Measurements from ENCODE around the gene LY6G6C.

The LY6G6C gene

DNA sequence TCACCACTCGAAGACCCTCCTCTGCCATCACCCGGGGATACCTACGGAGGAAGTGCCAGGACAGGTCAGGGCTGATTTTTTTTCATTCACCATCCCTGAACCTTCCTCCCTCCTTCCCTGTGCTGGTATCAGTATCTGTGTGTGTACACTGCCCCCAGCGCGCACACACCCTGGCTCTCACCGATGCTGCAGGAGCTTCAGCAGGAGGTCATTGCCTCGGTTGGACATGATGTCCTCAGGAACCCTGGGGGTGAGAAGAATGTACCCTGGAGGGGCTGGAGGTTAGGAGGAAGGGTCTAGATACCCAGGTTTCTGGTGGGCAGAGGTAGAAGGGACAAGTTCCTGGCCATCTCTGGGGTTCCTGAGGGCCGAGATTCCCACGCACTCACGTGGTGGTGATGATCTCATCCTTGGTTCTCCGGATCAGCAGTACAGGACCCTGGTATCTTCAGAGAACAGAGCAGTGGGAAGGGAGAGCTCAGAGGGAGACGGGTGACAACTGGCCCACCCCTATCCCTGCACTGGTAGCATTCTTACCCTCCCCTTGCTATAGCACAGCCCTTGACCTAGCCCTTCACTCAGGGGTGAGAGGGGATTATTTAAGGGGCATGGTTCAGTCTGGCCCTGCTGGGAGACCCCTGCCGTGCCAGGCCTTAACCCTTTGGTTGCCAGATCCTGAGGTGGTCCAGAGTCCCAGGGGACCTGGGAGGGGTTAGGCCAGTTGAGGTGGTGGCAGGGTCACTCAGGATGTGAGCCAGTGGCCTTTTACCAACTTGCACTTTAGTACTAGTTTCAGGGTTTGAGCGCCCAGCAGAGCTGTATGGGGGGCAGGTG is 33.5 kb downstream of the LY6G6C start:
- DNase-seq (ENCODE audit: low read depth): no peak
- TF ChIP-seq, protein P1, sequence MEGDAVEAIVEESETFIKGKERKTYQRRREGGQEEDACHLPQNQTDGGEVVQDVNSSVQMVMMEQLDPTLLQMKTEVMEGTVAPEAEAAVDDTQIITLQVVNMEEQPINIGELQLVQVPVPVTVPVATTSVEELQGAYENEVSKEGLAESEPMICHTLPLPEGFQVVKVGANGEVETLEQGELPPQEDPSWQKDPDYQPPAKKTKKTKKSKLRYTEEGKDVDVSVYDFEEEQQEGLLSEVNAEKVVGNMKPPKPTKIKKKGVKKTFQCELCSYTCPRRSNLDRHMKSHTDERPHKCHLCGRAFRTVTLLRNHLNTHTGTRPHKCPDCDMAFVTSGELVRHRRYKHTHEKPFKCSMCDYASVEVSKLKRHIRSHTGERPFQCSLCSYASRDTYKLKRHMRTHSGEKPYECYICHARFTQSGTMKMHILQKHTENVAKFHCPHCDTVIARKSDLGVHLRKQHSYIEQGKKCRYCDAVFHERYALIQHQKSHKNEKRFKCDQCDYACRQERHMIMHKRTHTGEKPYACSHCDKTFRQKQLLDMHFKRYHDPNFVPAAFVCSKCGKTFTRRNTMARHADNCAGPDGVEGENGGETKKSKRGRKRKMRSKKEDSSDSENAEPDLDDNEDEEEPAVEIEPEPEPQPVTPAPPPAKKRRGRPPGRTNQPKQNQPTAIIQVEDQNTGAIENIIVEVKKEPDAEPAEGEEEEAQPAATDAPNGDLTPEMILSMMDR (conservative IDR thresholded peaks at IDR 0.05; ENCODE audit: low read length): no peak
- H3K4me3 ChIP-seq (ENCODE audit: low read length): no peak overlapping the region

- DNase-seq (ENCODE audit: low read depth): no peak
- TF ChIP-seq, protein P1 (conservative IDR thresholded peaks at IDR 0.05; ENCODE audit: low read length): no peak
- H3K4me3 ChIP-seq (ENCODE audit: low read length): no peak overlapping the region
Observed at GRCh38 chr6:31687321-31687720, 34.2 kb downstream of the LY6G6C start.

GRCh38 chr6:31686483-31686882 is 35.1 kb downstream of the LY6G6C start:
- TF ChIP-seq, protein P1 (conservative IDR thresholded peaks at IDR 0.05; ENCODE audit: low read length): no peak
- no peak for DNase-seq (ENCODE audit: low read depth)
- no peak overlapping the region for H3K4me3 ChIP-seq (ENCODE audit: low read length)

DNA sequence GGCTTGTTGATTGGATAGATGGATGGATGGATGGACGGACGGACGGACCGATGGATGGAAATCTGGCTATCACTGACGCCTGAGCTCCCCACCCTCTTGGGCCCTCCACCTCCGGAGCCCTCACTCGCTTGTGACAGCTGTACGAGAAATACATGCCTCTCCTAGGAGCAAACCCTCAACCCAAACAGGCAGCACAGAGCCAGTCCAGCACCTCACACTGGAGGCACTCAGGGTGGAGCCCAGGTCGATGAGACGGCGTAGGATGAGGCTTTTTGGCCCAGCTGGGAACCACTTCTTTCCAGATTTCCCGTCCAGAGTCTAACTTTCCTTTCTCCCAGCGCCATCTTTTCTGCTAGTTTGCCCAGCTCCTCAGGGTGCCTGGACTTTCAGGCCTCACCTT is 38.0 kb downstream of the LY6G6C start:
- H3K4me3 ChIP-seq (ENCODE audit: low read length): no peak overlapping the region
- DNase-seq (ENCODE audit: low read depth): no peak

GRCh38 chr6:31681135-31681671 is 40.3 kb downstream of the LY6G6C start:
- TF ChIP-seq, protein P1 (conservative IDR thresholded peaks at IDR 0.05; ENCODE audit: low read length): peak; percentile 30
- peak; percentile 34 for DNase-seq (ENCODE audit: low read depth)
- H3K4me3 ChIP-seq (ENCODE audit: low read length): peak overlapping the region; percentile 61

More for the DNA sequence above, 38.0 kb downstream of the LY6G6C start:
- TF ChIP-seq, protein P1 (conservative IDR thresholded peaks at IDR 0.05; ENCODE audit: low read length): no peak

DNA sequence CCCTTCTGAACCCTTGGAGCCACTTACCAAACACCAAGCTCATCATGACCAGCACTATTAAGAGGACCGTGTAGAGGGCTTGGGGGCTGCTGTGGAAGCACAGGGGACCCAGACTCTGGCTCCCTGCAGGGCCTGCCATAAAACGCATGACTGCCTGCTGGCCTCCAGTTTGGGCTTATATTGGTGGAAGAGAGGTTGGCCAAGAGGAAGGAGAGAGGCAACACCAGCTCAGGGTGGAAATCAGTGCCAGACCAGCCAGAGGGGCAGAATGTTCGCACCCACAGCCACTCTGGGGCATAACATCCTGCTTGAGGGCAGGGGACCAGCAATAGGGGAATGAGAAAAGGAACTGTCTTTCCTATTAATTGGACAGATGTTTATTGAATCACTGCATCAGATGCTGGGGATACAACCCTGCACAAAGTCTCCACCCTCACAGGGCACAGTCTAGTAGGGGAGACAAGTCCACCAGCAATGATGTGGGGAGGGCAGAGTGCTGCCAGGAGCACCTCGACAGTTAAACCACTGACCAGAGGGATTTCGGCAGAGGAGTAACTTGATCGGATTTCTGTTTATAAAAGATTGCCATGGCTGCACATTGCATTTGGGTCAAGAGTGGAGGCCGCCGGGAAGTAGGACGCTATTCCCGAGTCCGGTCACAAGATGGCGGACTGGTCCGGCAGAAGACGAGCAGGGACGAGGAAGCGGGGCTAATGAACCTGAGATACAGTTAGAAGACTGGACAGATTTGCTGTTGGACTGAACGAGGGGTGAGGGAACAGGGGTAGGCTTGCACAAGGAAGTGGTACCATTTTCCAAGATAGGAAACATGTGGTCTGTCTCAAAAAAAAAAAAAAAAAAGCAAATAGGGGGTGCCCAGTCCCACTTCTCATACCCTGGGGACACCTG is 41.1 kb downstream of the LY6G6C start, which contains the start of gene LY6G5C:
TSS of gene LY6G5C (minus strand) at position 842 of the 909 bp plus-strand sequence. CDS start at position 148, 694 bp downstream.
- TF ChIP-seq, protein P1 (conservative IDR thresholded peaks at IDR 0.05; ENCODE audit: low read length): peak; percentile 81
- DNase-seq (ENCODE audit: low read depth): peak; percentile 89
- H3K4me3 ChIP-seq (ENCODE audit: low read length): peak within 1 kb of the TSS; percentile 61

Measured in AG10803 (cell line).